Kidney capillary endothelial cell (primary cell): Measurements from ENCODE around the gene ARMC12.

Source experiments
- DNase-seq: peaks from one replicate; pipeline ENCODE4 v3.0.0-alpha.2; 2018; ENCODE audit warnings: low spot score

Gene ARMC12

GRCh38 chr6:35735452-35735851 lies 1.4 kb upstream of the ARMC12 start:
- no peak for DNase-seq

- DNase-seq = no peak
Observed at GRCh38 chr6:35736253-35736894, 458 bp upstream of the ARMC12 start.

- peak; percentile 86 for DNase-seq
Observed at GRCh38 chr6:35737413-35738211, 780 bp downstream of the ARMC12 start.

- DNase-seq = no peak
Observed at GRCh38 chr6:35739645-35740524, 3.1 kb downstream of the ARMC12 start.

GRCh38 chr6:35742842-35743241 lies 6.0 kb downstream of the ARMC12 start:
- no peak for DNase-seq

- no peak for DNase-seq
Observed at GRCh38 chr6:35745509-35745908, 8.7 kb downstream of the ARMC12 start.

- no peak for DNase-seq
Observed at GRCh38 chr6:35746516-35746915, 9.7 kb downstream of the ARMC12 start.

- no peak for DNase-seq
Observed at GRCh38 chr6:35747877-35748276, 11.0 kb downstream of the ARMC12 start.

GRCh38 chr6:35750557-35750956 lies 13.7 kb downstream of the ARMC12 start:
- no peak for DNase-seq

- DNase-seq = no peak
Observed at GRCh38 chr6:35751594-35751993, 14.8 kb downstream of the ARMC12 start.

- DNase-seq = no peak
Observed at GRCh38 chr6:35752330-35752729, 15.5 kb downstream of the ARMC12 start.

GRCh38 chr6:35754452-35755277 lies 17.8 kb downstream of the ARMC12 start:
- DNase-seq = no peak

GRCh38 chr6:35755278-35755924 lies 18.6 kb downstream of the ARMC12 start:
- DNase-seq = no peak

- no peak for DNase-seq
Observed at GRCh38 chr6:35757456-35758123, 20.8 kb downstream of the ARMC12 start.

- no peak for DNase-seq
Observed at GRCh38 chr6:35759426-35759825, 22.6 kb downstream of the ARMC12 start.

- DNase-seq = no peak
Observed at GRCh38 chr6:35765739-35766138, 28.9 kb downstream of the ARMC12 start.

GRCh38 chr6:35769211-35769610 lies 32.4 kb downstream of the ARMC12 start:
- DNase-seq = no peak

- no peak for DNase-seq
Observed at GRCh38 chr6:35771343-35771627, 34.5 kb downstream of the ARMC12 start.

GRCh38 chr6:35774116-35774794 lies 37.4 kb downstream of the ARMC12 start:
- no peak for DNase-seq

- no peak for DNase-seq
Observed at GRCh38 chr6:35775031-35775430, 38.2 kb downstream of the ARMC12 start.
